Stimulated activated CD8-positive, alpha-beta memory T cell treated with anti-CD3 and anti-CD28 coated beads, Interleukin-12 subunit alpha, Interleukin-12 subunit beta, amount 100 ng/mL, for 1 hour (primary cell): ENCODE results near the gene DNAJB14.

Experiments
- DNase-seq: peaks from one replicate; pipeline ENCODE4 v3.0.0-alpha.2; 2020; ENCODE audit warnings: low read depth

The DNAJB14 gene

GRCh38 chr4:99863804-99864203 is 82.6 kb downstream of the DNAJB14 start:
- no peak for DNase-seq

GRCh38 chr4:99861120-99861905 is 85.1 kb downstream of the DNAJB14 start:
- DNase-seq: no peak

GRCh38 chr4:99860521-99860920 is 85.9 kb downstream of the DNAJB14 start:
- no peak for DNase-seq

GRCh38 chr4:99859618-99860017 is 86.8 kb downstream of the DNAJB14 start:
- DNase-seq: no peak

- no peak for DNase-seq
Observed at GRCh38 chr4:99857307-99857706, 89.1 kb downstream of the DNAJB14 start.

GRCh38 chr4:99856166-99856565 is 90.3 kb downstream of the DNAJB14 start:
- DNase-seq: no peak

GRCh38 chr4:99855678-99856077 is 90.7 kb downstream of the DNAJB14 start:
- no peak for DNase-seq

GRCh38 chr4:99853999-99854398 is 92.4 kb downstream of the DNAJB14 start:
- DNase-seq: no peak

- DNase-seq: no peak
Observed at GRCh38 chr4:99853190-99853589, 93.2 kb downstream of the DNAJB14 start.

- no peak for DNase-seq
Observed at GRCh38 chr4:99852199-99852749, 94.1 kb downstream of the DNAJB14 start.

GRCh38 chr4:99848591-99849001 is 97.8 kb downstream of the DNAJB14 start:
- DNase-seq: no peak

- DNase-seq: no peak
Observed at GRCh38 chr4:99847362-99847976, 98.9 kb downstream of the DNAJB14 start.

- DNase-seq: no peak
Observed at GRCh38 chr4:99846891-99847290, 99.5 kb downstream of the DNAJB14 start.
